Keratinocyte (primary cell): ENCODE results near the gene GRM5. TPM values are rescaled to one million over a fixed set of nuclear protein-coding genes. Genes with fewer than 3 reads are reported as not detected.

Experiments
- DNase-seq: peaks from one replicate; pipeline ENCODE4 v3.0.0-alpha.2; 2011; ENCODE audit warnings: low read depth, missing footprints, low spot score
- FAIRE-seq: peaks from 2 replicates; lab custom pipeline; 2011; peaks lifted over from hg19 to GRCh38; lab: Jason Lieb, UNC
- H2AFZ ChIP-seq: 2 replicates; pipeline ENCODE4 v1.6.0; 2012; ENCODE audit warnings: low read length, control low read depth, inconsistent platforms; ENCODE audit not compliant: control insufficient read depth
- H3K27ac ChIP-seq: 2 replicates; pipeline ENCODE4 v1.5.1; 2011; ENCODE audit warnings: low read length; ENCODE audit not compliant: control insufficient read depth, insufficient read depth
- H3K27me3 ChIP-seq: 3 replicates; pipeline ENCODE4 v1.6.0; 2011; ENCODE audit warnings: low read length; ENCODE audit not compliant: control insufficient read depth, insufficient read depth; ENCODE audit errors: extremely low read depth
- H3K36me3 ChIP-seq, 2 experiments: 2 replicates in 1 of 2; 3 replicates in 1 of 2; pipeline ENCODE4 v1.5.1; 2011; ENCODE audit warnings: low read length in 2 of 2, mild to moderate bottlenecking in 1 of 2; ENCODE audit not compliant: control insufficient read depth in 2 of 2, insufficient read depth in 2 of 2; ENCODE audit errors: extremely low read depth in 1 of 2
- H3K4me1 ChIP-seq: 3 replicates; pipeline ENCODE4 v1.5.1; 2011; ENCODE audit warnings: low read length; ENCODE audit not compliant: control insufficient read depth, insufficient read depth; ENCODE audit errors: extremely low read depth
- H3K4me2 ChIP-seq: 3 replicates; pipeline ENCODE4 v1.6.0; 2011; ENCODE audit warnings: low read depth, low read length; ENCODE audit not compliant: control insufficient read depth, insufficient read depth; ENCODE audit errors: extremely low read depth
- H3K4me3 ChIP-seq, 3 experiments: fragments of 200-600 bp in 1 of 3; sonication (generic) in 1 of 3; 2 replicates in 2 of 3; 3 replicates in 1 of 3; pipeline ENCODE4 v1.5.1; 2011 to 2016; ENCODE audit warnings: low read length in 3 of 3, mild to moderate bottlenecking in 3 of 3, control low read depth in 2 of 3, inconsistent platforms in 1 of 3, low read depth in 1 of 3, mixed read lengths in 1 of 3, mixed run types in 1 of 3, moderate library complexity in 1 of 3; ENCODE audit not compliant: control insufficient read depth in 2 of 3, insufficient read depth in 2 of 3; ENCODE audit errors: extremely low read depth in 1 of 3
- H3K79me2 ChIP-seq: 2 replicates; pipeline ENCODE4 v1.6.0; 2012; ENCODE audit warnings: low read length; ENCODE audit not compliant: control insufficient read depth, insufficient read depth
- H3K9ac ChIP-seq: 3 replicates; pipeline ENCODE4 v1.6.0; 2011; ENCODE audit warnings: low read length; ENCODE audit not compliant: control insufficient read depth, insufficient read depth; ENCODE audit errors: extremely low read depth
- H3K9me1 ChIP-seq: 3 replicates; pipeline ENCODE4 v1.6.0; 2011; ENCODE audit warnings: low read length; ENCODE audit not compliant: control insufficient read depth, insufficient read depth; ENCODE audit errors: extremely low read depth
- H3K9me3 ChIP-seq: 2 replicates; pipeline ENCODE4 v1.5.1; 2012; ENCODE audit warnings: low read depth, low read length; ENCODE audit not compliant: control insufficient read depth
- H4K20me1 ChIP-seq: 3 replicates; pipeline ENCODE4 v1.6.0; 2011; ENCODE audit warnings: low read length; ENCODE audit not compliant: control insufficient read depth, insufficient read depth; ENCODE audit errors: extremely low read depth
- EZH2 ChIP-seq: IDR thresholded peaks from one replicate; pipeline ENCODE4 v1.6.1; 2012; ENCODE audit warnings: inconsistent platforms, mild to moderate bottlenecking, low read length, moderate library complexity
- dilution Hi-C: fragments of 300-500 bp; cut with MboI; formaldehyde crosslinking; loops from one replicate; pipeline ENCODE4 v1.7.0; 2020; ENCODE audit warnings: low sequenced_read_pairs; ENCODE audit not compliant: extremely low pct_ligation_motif_present
- polyA plus RNA-seq, 5 experiments: library from polyadenylated mRNA; depleted of rRNA in 3 of 5; stranded (reverse) in 3 of 5; stranded (forward) in 1 of 5; unstranded in 1 of 5; fragments of >200 nt; gene quantifications; 1 replicate in 1 of 5; 2 replicates in 3 of 5; 3 replicates in 1 of 5; pipeline versions ENCODE4 v1.2.1 to v1.2.3, GENCODE V29; 2011 to 2012; ENCODE audit warnings: missing spikeins in 2 of 5, low read depth in 1 of 5, low replicate concordance in 1 of 5
- TF ChIP-seq, protein P1 (sequence below), 3 experiments: IDR thresholded peaks in 1 of 3; conservative IDR thresholded peaks in 1 of 3; optimal IDR thresholded peaks in 1 of 3; 2 replicates in 2 of 3; 3 replicates in 1 of 3; pipeline versions ENCODE3 to v1.5.1; 2011; ENCODE audit warnings: low read length in 3 of 3, mild to moderate bottlenecking in 3 of 3, moderate library complexity in 2 of 3, control low read depth in 1 of 3, inconsistent platforms in 1 of 3; ENCODE audit not compliant: insufficient read depth in 2 of 3; ENCODE audit errors: extremely low read depth in 1 of 3

The GRM5 gene
- polyA plus RNA-seq, 1 donor (not counting 4 experiments of a cell fraction or from before 2014, with no cell fraction given), result not detected

DNA sequence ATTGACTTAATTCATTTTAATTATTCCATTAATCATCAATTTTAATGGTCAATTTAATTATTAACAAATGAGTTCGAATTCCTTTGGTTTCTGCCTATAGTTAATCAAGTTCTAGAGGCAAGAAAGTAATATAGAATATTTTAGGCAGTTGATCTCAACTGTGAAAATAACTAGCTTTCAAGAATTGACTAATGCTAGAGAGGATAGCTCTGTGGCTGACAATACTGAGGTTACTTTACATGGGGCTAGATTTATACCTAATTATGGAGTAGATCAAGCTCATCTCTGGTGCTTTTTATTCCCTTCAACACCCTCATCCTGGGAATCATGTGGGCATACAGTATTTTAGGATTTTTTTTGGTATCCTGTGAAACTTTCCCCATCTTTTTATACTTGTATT is 259.4 kb downstream of the GRM5 start:
- no peak overlapping the region for H2AFZ ChIP-seq
- FAIRE-seq (no peak), DNase-seq (no peak)
- H4K20me1 ChIP-seq, result no peaks in the 10 kb centered on the region
- dilution Hi-C loops, result no loop called here
- TF ChIP-seq EZH2, result no peak
- TF ChIP-seq, protein P1, sequence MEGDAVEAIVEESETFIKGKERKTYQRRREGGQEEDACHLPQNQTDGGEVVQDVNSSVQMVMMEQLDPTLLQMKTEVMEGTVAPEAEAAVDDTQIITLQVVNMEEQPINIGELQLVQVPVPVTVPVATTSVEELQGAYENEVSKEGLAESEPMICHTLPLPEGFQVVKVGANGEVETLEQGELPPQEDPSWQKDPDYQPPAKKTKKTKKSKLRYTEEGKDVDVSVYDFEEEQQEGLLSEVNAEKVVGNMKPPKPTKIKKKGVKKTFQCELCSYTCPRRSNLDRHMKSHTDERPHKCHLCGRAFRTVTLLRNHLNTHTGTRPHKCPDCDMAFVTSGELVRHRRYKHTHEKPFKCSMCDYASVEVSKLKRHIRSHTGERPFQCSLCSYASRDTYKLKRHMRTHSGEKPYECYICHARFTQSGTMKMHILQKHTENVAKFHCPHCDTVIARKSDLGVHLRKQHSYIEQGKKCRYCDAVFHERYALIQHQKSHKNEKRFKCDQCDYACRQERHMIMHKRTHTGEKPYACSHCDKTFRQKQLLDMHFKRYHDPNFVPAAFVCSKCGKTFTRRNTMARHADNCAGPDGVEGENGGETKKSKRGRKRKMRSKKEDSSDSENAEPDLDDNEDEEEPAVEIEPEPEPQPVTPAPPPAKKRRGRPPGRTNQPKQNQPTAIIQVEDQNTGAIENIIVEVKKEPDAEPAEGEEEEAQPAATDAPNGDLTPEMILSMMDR (optimal IDR thresholded peaks at IDR 0.05 in 1 of 3, IDR thresholded peaks at IDR 0.05 in 1 of 3, conservative IDR thresholded peaks at IDR 0.05 in 1 of 3; ENCODE audit: extremely low read depth in 1 of 3, insufficient read depth in 2 of 3, low read length in 3 of 3), result no peak
- no peaks in the 10 kb centered on the region for H3K9me1 ChIP-seq
- no peaks in the 10 kb centered on the region for H3K79me2 ChIP-seq
- H3K27me3 ChIP-seq, result no peaks in the 10 kb centered on the region
- no peak overlapping the region for H3K4me3 ChIP-seq
- no peak overlapping the region for H3K9ac ChIP-seq
- H3K4me2 ChIP-seq, result no peak overlapping the region
- H3K9me3 ChIP-seq, result no peaks in the 10 kb centered on the region
- no peaks in the 10 kb centered on the region for H3K4me1 ChIP-seq
- no peaks in the 10 kb centered on the region for H3K36me3 ChIP-seq
- H3K27ac ChIP-seq, result no peak overlapping the region

DNA sequence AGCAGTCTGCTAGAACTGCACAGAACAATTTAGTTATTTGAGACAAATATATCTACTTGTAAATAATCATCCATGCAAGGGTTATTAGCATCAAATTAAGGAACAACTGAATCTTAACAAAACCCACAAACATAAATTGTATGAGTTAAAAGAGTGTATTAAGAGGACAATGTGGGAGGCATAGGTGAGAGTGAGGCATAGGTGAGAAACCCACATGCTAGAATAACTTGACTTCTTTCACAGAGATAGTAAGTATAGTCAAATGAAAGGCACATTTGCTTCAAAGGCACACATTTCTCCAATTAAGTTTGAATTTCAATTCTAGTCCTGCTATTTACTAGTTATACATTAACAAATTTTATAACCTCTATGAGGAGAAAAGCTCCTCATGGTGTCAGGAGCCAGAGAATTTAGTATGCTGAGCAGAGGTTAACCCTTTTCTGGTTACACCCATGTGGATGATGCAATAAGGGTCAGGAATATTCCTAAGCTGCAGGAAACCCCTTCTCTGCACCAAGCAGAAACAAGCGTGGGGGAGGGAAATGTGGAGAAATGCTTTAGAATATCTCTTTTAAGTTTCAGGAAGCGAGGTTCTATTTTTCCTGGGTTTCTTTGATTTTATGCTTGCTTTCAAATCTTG is 264.2 kb downstream of the GRM5 start:
- H3K27ac ChIP-seq, result no peak overlapping the region
- no peak overlapping the region for H3K4me3 ChIP-seq
- H3K36me3 ChIP-seq, result no peaks in the 10 kb centered on the region
- TF ChIP-seq, protein P1 (optimal IDR thresholded peaks at IDR 0.05 in 1 of 3, IDR thresholded peaks at IDR 0.05 in 1 of 3, conservative IDR thresholded peaks at IDR 0.05 in 1 of 3; ENCODE audit: extremely low read depth in 1 of 3, insufficient read depth in 2 of 3, low read length in 3 of 3), result no peak
- no peak for TF ChIP-seq EZH2
- FAIRE-seq, result no peak
- no peaks in the 10 kb centered on the region for H3K79me2 ChIP-seq
- H4K20me1 ChIP-seq, result no peaks in the 10 kb centered on the region
- dilution Hi-C loops, result no loop called here
- H3K9ac ChIP-seq, result no peak overlapping the region
- no peaks in the 10 kb centered on the region for H3K27me3 ChIP-seq
- H3K9me3 ChIP-seq, result no peaks in the 10 kb centered on the region
- no peaks in the 10 kb centered on the region for H3K4me1 ChIP-seq
- no peak overlapping the region for H2AFZ ChIP-seq
- no peak for DNase-seq
- H3K9me1 ChIP-seq, result no peaks in the 10 kb centered on the region
- no peak overlapping the region for H3K4me2 ChIP-seq
